ENCODE measurements around the gene NUCB1.
"Not testable (repeated sequence)": the region's sequence is repeated elsewhere in the genome, so short reads cannot be mapped to it uniquely, and the experiment has no call there.

Gene NUCB1

GRCh38 chr19:48874303-48875135, 25.6 kb upstream of the NUCB1 start:
- no peak for DNase-seq (ENCODE audit: low read depth)

GRCh38 chr19:48876043-48876981, 23.8 kb upstream of the NUCB1 start:
- DNase-seq (ENCODE audit: low read depth) = not testable (repeated sequence)

GRCh38 chr19:48877855-48878195, 22.3 kb upstream of the NUCB1 start:
- no peak for DNase-seq (ENCODE audit: low read depth)

- no peak for DNase-seq (ENCODE audit: low read depth)
Measured at GRCh38 chr19:48878196-48879024, 21.7 kb upstream of the NUCB1 start.

- DNase-seq (ENCODE audit: low read depth) = no peak
Measured at GRCh38 chr19:48879025-48879637, 21.0 kb upstream of the NUCB1 start.

- not testable (repeated sequence) for DNase-seq (ENCODE audit: low read depth)
Measured at GRCh38 chr19:48879696-48880095, 20.4 kb upstream of the NUCB1 start.

GRCh38 chr19:48881741-48882657, 18.1 kb upstream of the NUCB1 start:
- DNase-seq (ENCODE audit: low read depth) = no peak

GRCh38 chr19:48883726-48884125, 16.4 kb upstream of the NUCB1 start:
- DNase-seq (ENCODE audit: low read depth) = no peak

- no peak for DNase-seq (ENCODE audit: low read depth)
Measured at GRCh38 chr19:48887861-48888612, 12.1 kb upstream of the NUCB1 start.

- DNase-seq (ENCODE audit: low read depth) = not testable (repeated sequence)
Measured at GRCh38 chr19:48889496-48889895, 10.6 kb upstream of the NUCB1 start.

- DNase-seq (ENCODE audit: low read depth) = no peak
Measured at GRCh38 chr19:48890551-48890950, 9.6 kb upstream of the NUCB1 start.

- DNase-seq (ENCODE audit: low read depth) = no peak
Measured at GRCh38 chr19:48895226-48895625, 4.9 kb upstream of the NUCB1 start.

GRCh38 chr19:48896191-48896720, 3.9 kb upstream of the NUCB1 start:
- no peak for DNase-seq (ENCODE audit: low read depth)

- DNase-seq (ENCODE audit: low read depth) = no peak
Measured at GRCh38 chr19:48897181-48897580, 2.9 kb upstream of the NUCB1 start.

- DNase-seq (ENCODE audit: low read depth) = not testable (repeated sequence)
Measured at GRCh38 chr19:48899386-48899749, 744 bp upstream of the NUCB1 start.

GRCh38 chr19:48900477-48901406, 630 bp downstream of the NUCB1 start:
- DNase-seq (ENCODE audit: low read depth) = no peak

GRCh38 chr19:48902291-48902690, 2.2 kb downstream of the NUCB1 start:
- not testable (repeated sequence) for DNase-seq (ENCODE audit: low read depth)

- DNase-seq (ENCODE audit: low read depth) = not testable (repeated sequence)
Measured at GRCh38 chr19:48903788-48904187, 3.7 kb downstream of the NUCB1 start.

All from activated T-cell treated with anti-CD3 and anti-CD28 coated beads for 24 hours (primary cell).